Mucosa of descending colon (tissue), 3 donors: ENCODE measurements around the gene G6PC3. TPM values are rescaled to one million over a fixed set of nuclear protein-coding genes. Genes with fewer than 3 reads are reported as not detected.
"Not testable (repeated sequence)": the region's sequence is repeated elsewhere in the genome, so short reads cannot be mapped to it uniquely, and the experiment has no call there.

Source experiments
- ATAC-seq: fragments of 200-7000 bp; cut with Tn5 transposase; one replicate; pipeline ENCODE4 v1.9.1; 2020; ENCODE audit warnings: mild to moderate bottlenecking, moderate library complexity
- DNase-seq, 3 donors: peaks; one replicate each; pipeline ENCODE4 v3.0.0-alpha.2; 2020
- H3K36me3 ChIP-seq: fragments of 200-600 bp; one replicate; pipeline ENCODE4 v1.8.0; 2021; ENCODE audit warnings: low read depth, mild to moderate bottlenecking
- H3K4me1 ChIP-seq: fragments of 200-600 bp; one replicate; pipeline ENCODE4 v1.8.0; 2021; ENCODE audit warnings: low read depth, mild to moderate bottlenecking
- H3K4me3 ChIP-seq: fragments of 200-600 bp; one replicate; pipeline ENCODE4 v1.8.0; 2021; ENCODE audit warnings: mild to moderate bottlenecking
- H3K9me3 ChIP-seq: fragments of 200-600 bp; one replicate; pipeline ENCODE4 v1.8.0; 2021; ENCODE audit warnings: mild to moderate bottlenecking
- CTCF ChIP-seq: fragments of 200-600 bp; IDR thresholded peaks from one replicate; pipeline ENCODE4 v1.8.0; 2022; ENCODE audit warnings: antibody characterized with exemption, mild to moderate bottlenecking
- intact Hi-C, 2 donors: fragments of 100-400 bp; cut with DNase I in 1 of 2; cut with micrococcal nuclease in 1 of 2; formaldehyde crosslinking; loops; one replicate each; pipeline versions ENCODE4 v1.11.0 to v1.11.1; 2022; cut with DNase I, micrococcal nuclease
- long read RNA-seq, 2 donors: library from polyadenylated mRNA; unstranded; transcript quantifications; one replicate each; pipeline ENCODE4 v2.0.0, GENCODE V29; 2019 to 2021
- total RNA-seq, 3 donors: library from RNA; stranded (reverse); fragmentation: NEBNext Ultra II Directional in 2 of 3; extraction: Animal tissue kit (Norgen Biotek cat#: 25700) in 2 of 3; gene quantifications; one replicate each; pipeline versions ENCODE4 v1.2.1 to v1.2.4, GENCODE V29; 2021 to 2023
- donor health status: DM: no; HTN: no; CAD: no; lungs with moderate emphysema.
- donor health status: DM: no; HTN: no; CAD: no.
- donor health status: DM: no; HTN: yes; CAD: no.

Gene G6PC3, protein sequence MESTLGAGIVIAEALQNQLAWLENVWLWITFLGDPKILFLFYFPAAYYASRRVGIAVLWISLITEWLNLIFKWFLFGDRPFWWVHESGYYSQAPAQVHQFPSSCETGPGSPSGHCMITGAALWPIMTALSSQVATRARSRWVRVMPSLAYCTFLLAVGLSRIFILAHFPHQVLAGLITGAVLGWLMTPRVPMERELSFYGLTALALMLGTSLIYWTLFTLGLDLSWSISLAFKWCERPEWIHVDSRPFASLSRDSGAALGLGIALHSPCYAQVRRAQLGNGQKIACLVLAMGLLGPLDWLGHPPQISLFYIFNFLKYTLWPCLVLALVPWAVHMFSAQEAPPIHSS
- 10 to 100 TPM; 29.5 to 48.1 (median 30.0) TPM for total RNA-seq
- long read RNA-seq, donor 1, transcript G6PC3-201 (6 exons, 1,533 nt), result major isoform, 10 of 19 reads
- long read RNA-seq, donor 1, partial matches to known transcripts, result 0 of 19 reads
- long read RNA-seq, donor 1, other reads (novel, unspliced or antisense), result 9 of 19 reads
- long read RNA-seq, donor 2, transcript G6PC3-201 (6 exons, 1,533 nt), result major isoform, 5 of 5 reads
- long read RNA-seq, donor 2, partial matches to known transcripts, result 0 of 5 reads
- long read RNA-seq, donor 2, other reads (novel, unspliced or antisense), result 0 of 5 reads

GRCh38 chr17:44070455-44071197, at the start of gene G6PC3:
G6PC3 (plus strand) TSS chr17:44070735; CDS start chr17:44070966, 231 bp downstream.
- TF ChIP-seq CTCF, result no peak
- peak within 1 kb of the TSS; percentile 25 for H3K4me3 ChIP-seq
- ATAC-seq (peak; percentile 88), DNase-seq (peak; percentile 95 to 96 (median 96))
- H3K4me1 ChIP-seq, result peaks cover 20% of the 10 kb centered on the region
- intact Hi-C loops, result loop anchor here in 1 of 2 donors (5.0 kb wide), 1 partner anchor 37 kb away; no protein-coding TSS in a partner anchor
- H3K9me3 ChIP-seq, result no peaks in the 10 kb centered on the region
- H3K36me3 ChIP-seq, result no peaks in the 10 kb centered on the region

- H3K36me3 ChIP-seq, H3K4me3 ChIP-seq, DNase-seq, H3K4me1 ChIP-seq, ATAC-seq, intact Hi-C loops, H3K9me3 ChIP-seq: not testable (repeated sequence)
These were observed 49.3 kb upstream of the G6PC3 start for GRCh38 chr17:44021227-44021626.

- no peak for ATAC-seq
- DNase-seq, result peak in 1 of 3 donors; percentile 0
- Histone ChIP-seq H3K36me3 (no peaks in the 10 kb centered on the region), H3K9me3 (no peaks in the 10 kb centered on the region), H3K4me3 (no peak overlapping the region), H3K4me1 (no peaks in the 10 kb centered on the region)
- intact Hi-C loops, result no loop called here
- no peak for TF ChIP-seq CTCF
These were observed 48.3 kb upstream of the G6PC3 start for GRCh38 chr17:44022246-44022645.

DNA sequence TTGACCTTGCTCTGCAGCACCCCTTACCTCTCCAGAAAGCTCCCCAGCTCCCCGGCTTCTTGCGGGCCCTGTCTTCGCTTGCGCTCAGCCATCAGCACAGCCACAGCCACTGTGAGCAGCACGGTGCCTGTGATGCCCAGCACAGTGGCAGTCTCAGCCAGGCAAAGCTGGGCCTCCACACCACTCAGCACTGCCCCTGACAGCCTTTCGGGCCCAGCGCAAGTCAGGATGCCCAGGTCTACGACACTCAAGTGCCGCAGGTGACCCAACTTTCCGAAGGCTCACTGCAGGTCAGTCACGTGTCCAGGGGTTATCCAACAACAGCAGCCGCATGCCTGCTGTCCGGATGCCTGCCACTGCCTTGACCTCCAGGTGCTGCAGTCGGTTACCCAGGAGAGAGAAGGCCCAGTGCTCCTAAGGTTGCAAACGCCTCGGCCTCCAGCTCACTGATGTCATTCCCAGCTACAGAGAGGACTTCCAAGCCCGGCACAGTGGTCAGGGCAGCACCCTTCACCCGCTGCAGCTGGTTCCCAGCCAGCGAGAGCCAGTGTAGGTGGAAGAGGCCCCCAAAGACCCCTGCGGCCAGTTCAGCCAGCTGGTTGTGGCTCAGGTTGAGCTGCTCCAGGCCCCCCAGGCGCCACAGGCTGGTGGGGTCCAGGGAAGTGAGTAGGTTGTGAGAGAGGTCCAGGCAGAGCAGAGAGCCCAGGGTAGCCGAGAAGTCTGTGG, 46.8 kb upstream of the G6PC3 start:
- DNase-seq (peak in 1 of 3 donors; percentile 11), ATAC-seq (no peak)
- no peaks in the 10 kb centered on the region for H3K36me3 ChIP-seq
- intact Hi-C loops, result no loop called here
- TF ChIP-seq CTCF, result no peak
- H3K4me3 ChIP-seq, result no peak overlapping the region
- H3K4me1 ChIP-seq, result no peaks in the 10 kb centered on the region
- H3K9me3 ChIP-seq, result no peaks in the 10 kb centered on the region

DNA sequence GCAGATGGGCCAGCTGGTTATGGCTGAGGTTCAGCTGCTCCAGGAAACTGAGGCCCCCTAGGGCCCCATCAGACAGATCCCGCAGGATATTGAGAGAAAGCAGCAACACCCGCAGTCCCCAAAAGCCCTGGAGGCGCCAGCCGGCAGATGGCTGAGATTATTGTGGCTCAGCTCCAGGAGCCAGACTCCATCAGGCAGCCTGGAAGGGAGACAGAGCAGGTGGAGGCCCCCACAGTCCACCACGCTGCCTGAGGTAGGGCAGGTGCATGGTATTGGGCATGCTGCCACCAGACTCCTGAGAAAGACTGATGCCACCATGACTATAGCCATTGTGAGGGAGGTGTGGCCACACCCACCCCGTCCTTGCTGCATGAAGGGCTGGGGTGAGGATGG, 46.3 kb upstream of the G6PC3 start:
- intact Hi-C loops, result no loop called here

More for the DNA sequence above, 46.3 kb upstream of the G6PC3 start:
- TF ChIP-seq CTCF, result no peak
- Histone ChIP-seq H3K4me1 (no peaks in the 10 kb centered on the region), H3K4me3 (no peak overlapping the region), H3K9me3 (no peaks in the 10 kb centered on the region), H3K36me3 (no peaks in the 10 kb centered on the region)
- DNase-seq, result peak in 1 of 3 donors; percentile 21
- peak; percentile 43 for ATAC-seq
